GM19238 (cell line): ENCODE results near the gene AARS1.
"Not testable (repeated sequence)": the region's sequence is repeated elsewhere in the genome, so short reads cannot be mapped to it uniquely, and the experiment has no call there.

ENCODE experiments used
- DNase-seq: peaks from one replicate; pipeline ENCODE4 v3.0.0; 2011; ENCODE audit warnings: low spot score; ENCODE audit not compliant: insufficient read length

Gene AARS1

DNA sequence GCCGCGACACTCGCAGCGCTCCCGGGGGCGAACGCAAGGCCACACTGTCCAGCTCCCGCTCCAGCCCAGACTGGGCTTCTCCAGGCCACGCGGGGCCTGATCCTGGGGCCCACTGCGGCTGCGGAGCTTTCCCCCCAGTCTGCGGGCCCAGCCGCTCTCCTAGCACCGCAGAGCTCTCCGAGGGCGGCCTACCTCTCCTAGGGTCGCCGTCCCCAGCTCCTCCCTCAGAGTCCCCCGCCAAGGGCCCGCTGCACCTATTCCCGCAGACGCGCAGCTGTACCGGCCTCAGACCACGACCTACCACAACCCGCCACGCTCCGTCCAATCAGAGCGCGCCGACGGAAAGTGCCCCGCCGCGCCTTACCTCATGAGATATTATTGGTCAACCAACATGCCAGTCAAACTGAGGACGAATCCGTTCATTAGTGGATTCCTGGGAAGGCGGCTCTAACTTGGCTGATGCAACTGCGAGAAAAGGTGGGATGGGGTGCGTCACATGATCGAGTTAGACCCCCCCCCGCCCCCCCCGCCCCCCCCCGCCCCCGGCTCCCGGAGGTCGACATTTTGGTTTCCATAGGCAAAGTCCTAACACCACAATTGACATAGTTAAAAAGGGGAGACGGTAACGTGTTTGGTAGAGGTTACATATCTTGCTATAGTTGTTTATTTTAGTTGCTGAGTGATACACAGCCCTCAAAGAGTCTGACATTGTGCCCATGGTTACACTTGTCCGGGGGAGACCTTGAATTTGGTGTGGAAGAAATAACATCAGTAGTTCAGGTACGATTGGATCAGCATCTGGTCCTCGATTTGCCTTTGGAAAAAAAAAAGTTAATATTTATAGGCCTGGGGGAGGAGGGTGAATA is at the start of gene AARS1:
AARS1 (minus strand) TSS at position 278 of the 866 bp plus-strand sequence. CDS start 6,743 bp downstream, outside the sequence.
- peak; percentile 91 for DNase-seq

GRCh38 chr16:70337814-70338213 is 48.5 kb upstream of the AARS1 start:
- DNase-seq = no peak

GRCh38 chr16:70332728-70333127 is 43.4 kb upstream of the AARS1 start:
- DNase-seq = not testable (repeated sequence)

DNA sequence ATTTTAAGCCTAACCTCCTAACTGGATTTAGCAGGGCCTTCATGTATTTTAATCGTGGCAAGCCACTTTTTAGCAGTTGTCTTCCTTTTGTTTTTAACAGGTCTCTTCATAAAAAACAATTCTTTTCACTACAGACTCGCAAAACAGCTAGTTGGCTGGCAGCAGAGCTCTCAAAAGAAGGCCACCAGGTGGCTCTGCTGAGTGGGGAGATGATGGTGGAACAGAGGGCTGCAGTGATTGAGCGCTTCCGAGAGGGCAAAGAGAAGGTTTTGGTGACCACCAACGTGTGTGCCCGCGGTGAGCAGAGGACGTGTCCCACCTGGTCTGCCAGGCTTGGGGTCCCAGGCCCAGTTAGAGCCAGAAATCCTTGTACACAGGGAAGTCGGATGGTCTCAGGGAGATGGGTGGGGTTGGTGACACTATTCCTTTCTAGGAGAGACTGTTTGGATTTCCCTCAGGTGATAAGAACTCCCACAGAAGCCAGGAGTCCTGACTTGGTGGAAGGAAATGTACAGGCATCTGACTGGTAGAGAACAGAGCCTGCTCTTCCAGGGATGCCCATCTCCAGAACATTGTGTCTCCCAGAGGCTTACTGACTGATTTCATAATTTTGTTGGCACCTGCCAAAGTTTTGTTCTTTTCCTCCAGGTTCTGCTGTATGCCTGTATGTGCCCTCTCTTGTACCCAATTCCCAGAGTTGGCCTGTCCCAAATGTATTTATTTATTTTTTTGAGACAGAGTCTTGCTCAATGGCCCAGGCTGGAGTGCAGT is 42.5 kb upstream of the AARS1 start:
- no peak for DNase-seq

- DNase-seq = no peak
These were observed 41.8 kb upstream of the AARS1 start for GRCh38 chr16:70331091-70331490.

- DNase-seq = no peak
These were observed 35.9 kb upstream of the AARS1 start for GRCh38 chr16:70324998-70325747.

DNA sequence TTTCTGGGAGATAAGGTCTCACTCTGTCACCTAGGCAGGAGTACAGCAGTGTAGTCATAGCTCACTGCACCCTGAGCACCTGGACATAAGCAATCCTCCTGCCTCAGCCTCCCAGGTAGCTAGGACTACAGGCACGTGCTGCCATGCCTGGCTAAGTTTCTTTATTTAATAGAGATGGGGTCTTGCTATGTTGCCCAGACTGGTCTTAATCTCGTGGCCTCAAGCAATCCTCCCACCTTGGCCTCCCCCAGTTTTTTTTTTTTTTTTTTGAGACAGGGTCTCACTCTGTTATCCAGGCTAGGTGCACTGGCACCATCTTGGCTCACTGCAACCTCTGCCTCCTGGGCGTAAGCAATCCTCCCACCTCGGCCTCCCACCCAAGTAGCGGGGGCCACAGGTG is 30.8 kb upstream of the AARS1 start:
- no peak for DNase-seq

- not testable (repeated sequence) for DNase-seq
These were observed 18.4 kb upstream of the AARS1 start for GRCh38 chr16:70307726-70308125.

GRCh38 chr16:70306880-70307279 is 17.6 kb upstream of the AARS1 start:
- no peak for DNase-seq

DNA sequence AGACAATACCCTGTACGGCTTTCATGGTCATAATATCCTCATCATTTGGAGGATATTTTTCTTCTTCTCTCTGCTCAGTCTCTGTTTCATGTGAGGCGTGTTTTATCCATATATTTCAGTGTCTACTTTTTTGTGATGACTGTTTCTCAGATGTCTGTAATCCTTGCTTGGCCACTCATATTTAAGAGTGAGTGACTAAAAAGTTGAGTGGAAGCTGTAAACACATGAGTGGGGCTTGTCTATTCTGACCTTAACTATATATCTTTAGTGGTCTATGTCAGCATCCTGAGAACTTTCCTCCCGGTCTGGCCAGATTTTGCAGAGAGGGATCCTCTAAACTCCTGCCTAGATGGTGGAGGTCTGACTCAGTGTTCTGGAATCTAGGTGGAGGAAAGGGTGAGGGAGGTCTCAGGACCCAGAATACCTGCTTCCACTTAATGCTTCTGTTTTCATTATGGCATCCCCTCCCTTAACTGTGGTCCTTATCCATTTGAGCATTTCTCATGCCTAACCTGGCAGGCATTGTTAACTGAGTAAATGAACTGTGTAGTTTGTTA is 15.7 kb upstream of the AARS1 start:
- no peak for DNase-seq

GRCh38 chr16:70302745-70303144 is 13.4 kb upstream of the AARS1 start:
- no peak for DNase-seq

DNA sequence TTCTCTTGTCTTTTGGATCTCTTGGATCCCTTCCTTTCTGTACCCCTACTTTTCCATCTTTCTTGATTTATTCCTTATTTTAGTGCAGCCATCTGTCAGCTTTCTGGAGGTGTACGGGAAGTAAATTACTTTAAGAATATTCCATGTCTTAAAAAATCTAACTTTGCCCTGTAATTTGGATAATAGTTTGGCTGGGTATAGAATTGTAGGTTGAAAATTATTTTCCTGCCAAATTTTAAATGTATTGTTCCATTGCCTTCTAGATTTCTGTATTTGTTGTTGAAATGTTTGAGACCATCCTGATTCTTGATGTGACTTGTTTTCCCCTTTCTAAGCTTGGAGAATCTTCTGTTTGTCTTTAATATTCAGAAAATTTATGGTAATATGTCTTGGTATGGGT is 11.8 kb upstream of the AARS1 start:
- DNase-seq = no peak

DNA sequence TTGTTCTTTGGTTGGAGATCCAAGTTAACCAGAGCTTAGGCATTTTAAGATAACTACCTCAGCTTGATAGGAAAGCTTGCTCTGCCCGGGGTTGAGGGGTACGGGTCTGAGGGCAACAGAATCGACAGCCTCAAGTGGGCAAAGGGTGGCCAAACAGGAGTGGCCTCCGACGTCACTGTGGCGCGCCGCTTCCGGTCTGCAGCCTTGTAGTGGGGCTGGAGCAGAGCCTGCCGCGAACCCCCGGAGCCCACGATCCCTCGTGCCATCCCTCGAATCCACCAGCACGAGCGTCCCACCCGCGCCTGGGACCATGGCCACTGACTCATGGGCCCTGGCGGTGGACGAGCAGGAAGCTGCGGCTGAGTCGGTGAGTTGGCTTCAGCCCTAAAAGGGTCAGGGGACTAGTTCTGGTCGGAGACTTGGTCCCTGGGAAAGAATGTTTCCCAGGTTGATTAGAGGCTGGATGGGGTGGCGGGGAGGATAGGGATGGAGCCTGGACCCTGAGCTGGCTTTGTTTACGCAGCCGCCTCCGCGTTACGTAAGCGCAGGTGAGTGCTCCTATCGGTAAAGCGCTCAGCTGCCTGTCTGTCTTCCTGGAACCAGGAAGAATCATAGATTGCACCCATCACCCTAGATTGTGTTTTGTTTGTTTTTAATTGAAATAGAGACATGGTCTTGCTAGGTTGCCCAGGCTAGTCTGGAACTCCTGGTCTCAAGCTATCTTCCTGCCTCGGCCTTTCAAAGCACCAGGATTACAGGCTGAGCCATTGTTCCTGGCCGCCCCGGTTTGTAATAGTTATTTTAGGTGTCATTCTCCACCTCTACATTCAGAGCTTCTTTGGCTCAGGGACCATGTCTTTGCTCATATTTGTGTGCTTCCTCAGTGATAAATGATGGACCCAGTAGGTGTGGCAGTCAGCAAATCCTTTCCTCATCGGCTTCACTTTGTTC is 10.0 kb upstream of the AARS1 start, which contains the start of gene DDX19B:
DDX19B (plus strand) TSS at position 199 of the 951 bp plus-strand sequence; CDS start at position 311, 112 bp downstream.
- peak; percentile 74 for DNase-seq

- DNase-seq = no peak
These were observed 6.3 kb upstream of the AARS1 start for GRCh38 chr16:70295634-70296033.

GRCh38 chr16:70294385-70295025 is 5.2 kb upstream of the AARS1 start:
- no peak for DNase-seq

- not testable (repeated sequence) for DNase-seq
These were observed 2.8 kb upstream of the AARS1 start for GRCh38 chr16:70292148-70292547.

DNA sequence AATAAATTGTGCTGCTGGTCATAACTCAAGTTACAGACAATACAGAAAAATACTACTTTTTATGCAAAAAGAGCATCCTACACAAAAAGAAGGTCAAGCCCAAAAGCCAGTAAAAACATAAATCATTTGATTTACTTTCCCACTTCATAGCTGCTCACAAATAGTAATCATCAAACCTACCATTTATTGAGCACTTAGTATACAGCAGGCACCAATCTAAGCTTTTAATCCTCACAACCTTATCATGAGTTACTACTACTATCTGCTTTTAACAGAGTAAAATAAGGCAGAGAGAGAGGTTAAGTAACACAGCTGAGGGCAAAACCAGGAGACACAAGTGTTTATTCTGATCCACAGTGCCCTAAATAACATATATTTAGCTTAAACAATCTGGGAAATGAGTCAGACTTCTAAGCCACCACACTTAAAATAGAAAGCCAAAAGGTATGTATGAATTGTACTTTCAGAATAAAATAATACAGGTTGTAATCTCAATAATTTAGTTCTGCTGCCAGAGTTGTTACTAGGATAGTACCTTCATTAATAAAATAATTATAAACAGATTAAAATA is 1.7 kb upstream of the AARS1 start:
- DNase-seq = no peak

GRCh38 chr16:70287304-70287971 is 1.9 kb downstream of the AARS1 start:
- DNase-seq = not testable (repeated sequence)

DNA sequence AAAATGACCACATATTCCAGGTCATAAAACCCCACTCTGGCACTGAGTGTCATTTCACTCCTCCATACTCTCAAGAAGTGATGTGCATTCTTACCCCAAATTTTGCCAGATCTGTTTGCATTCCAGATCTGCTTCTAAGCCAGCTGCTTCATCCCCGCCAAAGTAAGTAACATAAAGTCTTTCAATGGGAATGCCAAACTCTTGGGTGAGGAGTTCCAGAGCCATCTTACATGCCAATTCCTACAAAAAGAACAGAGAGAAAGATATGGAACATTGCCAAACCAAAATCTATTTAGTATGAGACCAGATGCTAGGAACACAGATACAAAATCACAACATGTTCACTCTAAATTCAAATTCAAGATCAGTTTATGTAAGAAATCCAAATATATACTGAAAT is 12.9 kb downstream of the AARS1 start:
- no peak for DNase-seq
